Esophagus muscularis mucosa (tissue), 3 donors: ENCODE data around the gene LMO7.

Experiments
- EP300 ChIP-seq: sonication (generic); formaldehyde crosslinking; IDR thresholded peaks from one replicate; pipeline ENCODE4 v1.6.1; 2017; ENCODE audit warnings: antibody characterized with exemption
- POLR2A ChIP-seq: fragments of 450-650 bp; IDR thresholded peaks from one replicate; pipeline ENCODE4 v1.6.1; 2017; ENCODE audit warnings: antibody characterized with exemption, moderate library complexity, mild to moderate bottlenecking, low read depth
- POLR2AphosphoS5 ChIP-seq, 2 donors: sonication (generic); formaldehyde crosslinking; IDR thresholded peaks; one replicate each; pipeline ENCODE4 v1.6.1; 2017; ENCODE audit warnings: antibody characterized with exemption in 2 of 2

- TF ChIP-seq POLR2AphosphoS5 (IDR thresholded peaks at IDR 0.05) (no peak), POLR2A (no peak), EP300 (no peak)
Observed at GRCh38 chr13:75770592-75771011, 134.5 kb downstream of the LMO7 start.
